ENCODE results near the gene ZNF211.

Gene ZNF211

DNA sequence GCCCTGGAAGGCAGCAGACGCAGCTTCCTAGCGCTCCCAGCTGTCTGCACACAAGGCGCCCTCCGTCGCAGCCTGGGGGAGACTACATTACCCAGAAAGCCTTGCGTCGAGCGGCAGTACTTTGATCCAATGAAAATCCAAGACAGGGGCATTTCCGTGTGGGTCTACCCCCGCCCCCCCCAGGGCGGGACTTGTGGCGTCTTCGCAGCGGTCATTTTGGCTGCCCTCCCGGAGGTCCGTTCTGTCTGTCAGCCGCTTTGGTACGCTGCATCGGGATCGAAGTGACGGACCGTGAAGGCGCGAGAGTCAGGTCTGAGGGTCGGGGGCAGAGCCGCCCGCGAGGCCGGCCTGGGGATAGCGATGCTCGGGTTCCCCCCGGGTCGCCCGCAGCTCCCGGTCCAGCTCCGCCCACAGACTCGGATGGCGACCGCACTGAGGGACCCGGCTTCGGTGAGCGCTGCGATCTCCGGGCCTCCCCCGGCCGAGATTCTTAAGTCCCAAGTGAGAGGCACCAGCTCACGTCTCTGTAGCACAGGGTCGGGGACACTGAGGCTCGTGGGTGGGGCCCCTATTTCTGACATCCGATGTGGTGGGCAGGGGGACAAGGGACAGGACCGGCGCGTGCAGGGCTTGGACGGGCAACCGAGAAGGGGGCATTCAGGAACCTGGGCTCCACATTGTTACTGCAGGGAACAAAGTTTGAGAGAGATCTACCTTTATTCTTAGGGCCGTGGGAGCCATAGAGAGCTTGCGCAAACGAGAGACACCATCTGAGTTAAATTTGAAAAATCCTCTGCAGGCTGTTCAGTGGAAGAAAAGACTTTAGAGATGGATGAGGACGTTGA lies at the start of gene ZNF211:
TSS of gene ZNF211 (plus strand) at position 182 of the 845 bp plus-strand sequence. CDS start at position 361, 179 bp downstream.
- DNase-seq: peak; percentile 88

DNA sequence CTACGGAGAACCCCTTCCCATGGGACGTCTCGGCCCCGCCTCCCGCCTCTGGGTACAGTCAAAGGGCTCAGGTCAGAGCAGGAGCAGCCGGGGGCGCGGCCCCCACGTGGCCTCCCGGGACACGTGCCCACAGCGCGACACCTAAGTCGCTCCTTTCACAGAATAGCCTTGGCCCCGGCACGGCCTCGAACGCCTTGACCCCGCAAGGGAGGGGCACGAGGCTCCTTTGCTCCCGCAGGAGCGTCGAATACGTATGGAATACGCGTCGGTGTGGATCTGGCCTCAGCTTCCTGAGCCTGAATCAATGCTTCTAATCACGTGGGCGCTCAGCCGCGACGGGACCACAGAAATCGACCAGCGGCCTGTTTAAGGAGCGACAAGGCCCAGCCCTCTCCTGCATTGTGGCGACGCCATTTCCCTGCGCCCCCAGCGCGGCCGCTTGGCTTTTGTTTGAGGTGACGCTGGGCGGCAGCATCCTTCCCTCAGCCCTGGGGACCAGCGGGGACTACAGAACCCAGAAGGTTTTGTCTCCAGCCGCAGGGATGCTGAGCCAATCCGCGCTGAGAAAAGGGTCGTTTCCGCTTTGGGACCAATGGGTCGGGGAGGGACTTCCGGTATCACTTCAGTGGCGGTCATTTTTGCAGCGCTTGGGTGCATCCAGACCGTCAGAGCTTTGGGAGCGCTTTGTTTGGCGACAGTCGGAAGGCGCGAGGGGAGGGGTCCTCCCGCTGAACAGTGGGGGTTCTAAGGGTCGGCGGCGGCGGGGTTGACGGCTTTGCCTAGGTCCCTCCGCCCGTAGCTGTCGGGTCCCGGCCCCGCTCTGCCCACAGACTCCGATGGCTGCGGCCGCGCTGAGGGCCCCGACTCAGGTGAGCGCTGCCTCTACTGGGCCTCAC lies 49.2 kb upstream of the ZNF211 start, which contains the start of gene ZIK1:
TSS of gene ZIK1 (plus strand) at position 625 of the 896 bp plus-strand sequence. CDS start at position 837, 212 bp downstream.
- DNase-seq: peak; percentile 79

DNA sequence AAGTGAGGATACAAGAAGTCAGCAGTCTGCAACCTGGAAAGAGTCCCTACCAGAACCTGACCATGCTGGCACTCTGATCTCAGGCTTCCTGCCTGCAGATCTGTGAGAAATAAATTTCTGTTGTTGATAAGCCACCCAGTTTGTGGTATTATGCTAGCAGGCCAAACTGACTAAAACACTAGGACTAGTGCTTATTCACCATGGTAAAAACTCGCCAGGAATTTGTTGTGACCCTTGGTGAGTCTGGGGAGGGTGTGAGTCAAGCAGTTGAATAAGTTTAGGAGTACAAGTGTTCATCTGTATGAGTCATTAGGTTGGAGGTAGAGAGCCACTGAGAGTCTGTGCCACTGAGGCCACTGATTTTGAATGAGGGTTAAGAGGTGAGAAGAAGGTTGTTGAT lies 45.4 kb upstream of the ZNF211 start:
- DNase-seq: peak; percentile 8

DNA sequence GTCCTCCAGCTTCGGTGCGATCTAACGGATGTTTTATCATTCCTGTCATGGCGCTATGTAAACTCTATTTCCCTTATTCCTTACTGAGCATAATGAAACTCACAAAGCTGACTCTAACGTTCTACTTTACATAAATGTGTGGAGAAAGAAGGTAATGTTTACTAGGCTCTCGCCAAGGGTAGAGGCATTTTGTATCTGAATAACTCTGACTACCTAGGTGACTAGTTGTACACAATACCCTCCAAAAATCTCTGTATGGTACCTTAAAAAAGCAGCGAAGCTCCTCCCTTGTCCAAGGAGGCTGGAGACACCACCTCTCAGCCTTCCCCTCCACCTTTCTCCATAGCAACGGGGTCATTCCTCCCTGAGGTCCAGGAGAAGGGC lies 33.6 kb upstream of the ZNF211 start:
- no peak for DNase-seq

- DNase-seq: peak; percentile 64
These were observed 33.1 kb upstream of the ZNF211 start, which contains the start of gene ZNF530 for GRCh38 chr19:57599761-57600383. ZNF530 (plus strand) TSS chr19:57599885; CDS start chr19:57604346, 4,461 bp downstream.

- DNase-seq: no peak
These were observed 26.0 kb upstream of the ZNF211 start for GRCh38 chr19:57606931-57607330.

GRCh38 chr19:57611113-57611512 lies 21.9 kb upstream of the ZNF211 start:
- no peak for DNase-seq

DNA sequence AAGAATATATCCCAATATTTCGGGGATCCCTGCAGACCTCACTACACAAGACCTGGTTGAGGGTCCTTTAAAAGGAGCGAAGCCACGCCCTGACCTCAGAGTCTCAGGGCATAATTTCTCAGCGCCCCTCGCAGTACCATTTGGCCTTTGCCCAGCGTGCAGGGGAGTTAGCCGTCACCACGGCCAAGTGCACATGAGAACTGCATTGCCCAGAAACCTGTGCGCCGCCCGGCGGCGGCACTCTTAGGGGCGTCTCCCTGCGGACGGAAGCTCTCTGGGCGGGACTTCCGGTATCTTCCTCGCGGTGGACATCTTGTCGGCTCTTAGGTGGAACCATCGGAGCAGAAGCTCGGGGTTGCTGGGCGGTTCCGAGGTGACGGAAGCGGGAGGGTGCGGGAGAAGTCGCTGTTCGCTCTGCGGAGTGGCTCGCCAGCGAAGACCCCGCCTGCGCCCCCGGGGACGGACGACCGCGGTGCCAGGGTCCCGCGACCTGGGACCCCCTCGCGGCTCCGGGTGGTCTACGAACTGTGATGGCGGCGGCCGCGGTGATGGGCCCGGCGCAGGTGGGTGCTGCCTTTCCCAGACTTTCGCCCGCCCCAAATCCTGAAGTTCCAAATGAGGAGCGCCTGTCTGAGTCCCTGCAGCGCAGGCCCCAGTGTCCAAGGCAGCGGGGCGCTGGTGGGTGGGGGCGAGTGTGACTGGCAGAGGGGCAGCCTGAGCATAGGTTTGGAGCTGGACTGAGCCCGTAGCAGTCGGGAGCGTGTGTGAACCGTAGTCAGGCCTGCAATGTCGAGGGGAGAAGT lies 18.8 kb upstream of the ZNF211 start, which contains the start of gene ZNF134:
TSS of gene ZNF134 (plus strand) at position 302 of the 803 bp plus-strand sequence. CDS start 5,227 bp downstream, outside the sequence.
- peak; percentile 64 for DNase-seq

- no peak for DNase-seq
These were observed 17.6 kb upstream of the ZNF211 start for GRCh38 chr19:57615346-57615745.

- no peak for DNase-seq
These were observed 12.2 kb upstream of the ZNF211 start for GRCh38 chr19:57620673-57621348.

DNA sequence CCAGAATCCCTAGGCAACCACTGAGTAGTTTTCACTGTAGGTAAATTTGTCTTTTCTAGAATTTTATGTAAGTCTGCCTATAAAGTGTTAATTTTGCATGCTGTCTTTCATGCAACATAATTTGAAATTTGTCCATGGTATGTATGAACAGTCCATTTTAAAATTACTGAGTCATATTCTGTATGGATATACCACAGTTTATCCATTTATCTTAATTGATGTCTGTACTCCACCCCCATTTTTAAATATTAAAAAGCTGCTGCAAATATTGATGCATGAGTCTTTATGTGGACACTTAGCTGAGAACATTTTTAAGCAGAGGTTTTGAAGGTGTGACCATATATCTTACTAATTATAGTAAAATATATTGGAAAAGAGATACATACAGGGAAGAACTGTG lies 9.9 kb upstream of the ZNF211 start:
- no peak for DNase-seq

- no peak for DNase-seq
These were observed 814 bp downstream of the ZNF211 start for GRCh38 chr19:57633832-57634131.

GRCh38 chr19:57637379-57637778 lies 4.4 kb downstream of the ZNF211 start:
- no peak for DNase-seq

DNA sequence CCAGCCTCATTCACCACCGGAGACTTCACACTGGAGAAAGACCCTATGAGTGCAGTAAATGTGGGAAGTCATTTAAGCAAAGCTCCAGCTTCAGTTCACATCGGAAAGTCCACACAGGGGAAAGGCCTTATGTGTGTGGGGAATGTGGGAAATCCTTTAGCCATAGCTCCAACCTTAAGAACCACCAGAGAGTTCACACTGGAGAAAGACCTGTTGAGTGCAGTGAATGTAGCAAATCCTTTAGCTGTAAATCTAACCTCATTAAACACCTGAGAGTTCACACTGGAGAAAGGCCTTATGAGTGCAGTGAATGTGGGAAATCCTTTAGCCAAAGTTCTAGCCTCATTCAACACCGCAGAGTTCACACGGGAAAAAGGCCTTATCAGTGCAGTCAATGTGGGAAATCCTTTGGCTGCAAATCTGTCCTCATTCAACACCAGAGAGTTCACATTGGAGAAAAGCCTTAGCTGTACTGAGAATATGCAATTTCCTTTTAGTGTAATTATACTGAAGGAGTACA lies 8.8 kb downstream of the ZNF211 start:
- no peak for DNase-seq

- DNase-seq: no peak
These were observed 9.6 kb downstream of the ZNF211 start for GRCh38 chr19:57642396-57643046.

DNA sequence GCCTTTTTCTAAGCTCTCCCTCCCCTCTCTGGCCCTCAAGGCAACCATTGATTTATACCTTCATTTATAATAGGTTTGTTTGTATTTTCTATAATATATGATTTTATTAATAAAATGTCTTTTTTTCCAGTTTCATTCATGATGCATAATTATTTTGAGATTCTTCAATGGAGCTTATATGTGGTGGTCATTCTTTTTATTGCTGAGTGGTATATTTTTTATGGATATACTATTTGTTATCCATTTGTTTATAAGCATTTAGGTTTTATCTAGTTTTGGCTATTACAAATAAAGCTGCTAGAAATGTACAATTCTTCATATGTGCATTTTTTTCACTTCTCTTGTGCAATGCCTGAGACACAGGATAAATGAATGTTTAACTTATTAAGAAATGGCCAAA lies 10.8 kb downstream of the ZNF211 start:
- DNase-seq: no peak

- no peak for DNase-seq
These were observed 15.5 kb downstream of the ZNF211 start for GRCh38 chr19:57648331-57649003.

DNA sequence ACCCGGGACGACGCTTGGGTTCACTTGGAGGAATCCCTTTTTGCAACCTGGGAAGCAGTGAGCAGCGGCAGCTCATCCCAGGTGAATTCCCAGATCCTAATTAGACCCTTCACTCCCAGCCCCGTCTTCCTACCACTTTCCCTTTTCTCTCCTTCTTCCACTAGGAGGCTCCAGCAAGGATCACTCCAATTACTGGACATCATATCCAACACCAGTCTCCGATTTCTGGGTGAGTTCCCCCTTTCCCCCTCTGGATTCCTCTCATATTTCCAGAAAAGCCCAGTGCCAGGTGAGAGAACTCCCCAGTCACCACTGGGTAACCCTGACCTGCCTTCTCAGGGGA lies 18.7 kb downstream of the ZNF211 start:
- no peak for DNase-seq

DNA sequence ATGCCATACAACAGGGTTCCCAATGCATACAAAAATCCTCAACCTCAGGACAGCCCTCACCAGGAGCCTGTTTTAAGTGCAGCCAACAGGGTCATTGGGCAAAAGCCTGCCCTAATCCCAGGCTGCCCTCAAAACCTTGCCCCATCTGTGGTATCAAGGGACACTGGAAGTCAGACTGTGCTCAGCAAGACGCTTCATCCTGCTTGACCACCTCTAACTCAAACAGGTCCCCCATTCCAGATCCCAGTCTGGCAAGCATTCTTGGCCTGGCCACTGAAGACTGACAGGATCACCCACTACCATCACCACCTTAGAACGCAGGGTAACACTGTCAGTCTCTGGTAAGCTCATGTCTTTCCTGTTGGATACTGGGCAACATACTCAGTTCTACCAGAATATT lies 20.7 kb downstream of the ZNF211 start:
- no peak for DNase-seq

- no peak for DNase-seq
These were observed 22.5 kb downstream of the ZNF211 start for GRCh38 chr19:57655443-57655842.

All from amniotic stem cell (primary cell).